ENCODE data around the gene FTCD.
A peak's percentile ranks its signal among the peaks of the same experiment; 100 is the strongest.
"Not testable (repeated sequence)": the region's sequence is repeated elsewhere in the genome, so short reads cannot be mapped to it uniquely, and the experiment has no call there.

Gene FTCD

DNA sequence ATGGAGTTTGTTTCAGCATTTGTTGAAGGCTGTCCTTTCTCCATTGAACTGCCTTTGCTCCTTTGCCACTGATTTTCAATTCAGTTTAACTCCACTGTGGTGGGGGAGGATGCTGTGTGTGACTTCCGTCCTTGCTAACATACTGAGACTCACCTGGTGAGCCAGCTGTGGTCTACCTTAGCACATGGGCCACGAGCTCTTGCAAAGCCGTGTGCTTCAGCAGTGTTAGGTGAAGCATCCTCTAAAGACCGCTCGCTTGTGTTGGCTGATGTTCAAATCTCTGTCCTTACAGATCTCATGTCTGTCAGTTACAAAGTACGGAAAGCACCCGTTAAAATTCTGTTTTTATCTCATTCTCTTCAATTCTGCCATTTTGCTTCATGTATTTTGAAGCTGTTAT, 32.4 kb upstream of the FTCD start:
- DNase-seq: no peak

DNA sequence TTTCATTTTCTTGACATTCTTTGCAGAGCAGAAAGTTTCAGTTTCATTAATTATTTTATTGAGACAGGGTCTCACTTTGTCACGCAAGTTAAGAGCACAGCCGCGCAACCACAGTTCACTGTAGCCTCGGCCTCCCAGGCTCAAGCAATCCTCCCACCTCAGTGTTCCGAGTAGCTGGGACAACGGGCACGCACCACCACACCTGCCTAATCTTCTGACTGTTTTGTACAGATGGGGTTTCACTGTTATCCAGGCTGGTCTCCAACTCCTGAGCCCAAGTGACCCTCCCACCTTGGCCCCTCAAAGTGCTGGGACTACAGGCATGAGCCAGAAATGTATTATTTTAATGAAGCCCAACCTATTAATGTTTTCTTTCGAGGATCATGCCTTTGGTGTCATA, 31.9 kb upstream of the FTCD start:
- no peak for DNase-seq

- peak; percentile 31 for DNase-seq
Observed at GRCh38 chr21:46185716-46186115, 30.3 kb upstream of the FTCD start.

DNA sequence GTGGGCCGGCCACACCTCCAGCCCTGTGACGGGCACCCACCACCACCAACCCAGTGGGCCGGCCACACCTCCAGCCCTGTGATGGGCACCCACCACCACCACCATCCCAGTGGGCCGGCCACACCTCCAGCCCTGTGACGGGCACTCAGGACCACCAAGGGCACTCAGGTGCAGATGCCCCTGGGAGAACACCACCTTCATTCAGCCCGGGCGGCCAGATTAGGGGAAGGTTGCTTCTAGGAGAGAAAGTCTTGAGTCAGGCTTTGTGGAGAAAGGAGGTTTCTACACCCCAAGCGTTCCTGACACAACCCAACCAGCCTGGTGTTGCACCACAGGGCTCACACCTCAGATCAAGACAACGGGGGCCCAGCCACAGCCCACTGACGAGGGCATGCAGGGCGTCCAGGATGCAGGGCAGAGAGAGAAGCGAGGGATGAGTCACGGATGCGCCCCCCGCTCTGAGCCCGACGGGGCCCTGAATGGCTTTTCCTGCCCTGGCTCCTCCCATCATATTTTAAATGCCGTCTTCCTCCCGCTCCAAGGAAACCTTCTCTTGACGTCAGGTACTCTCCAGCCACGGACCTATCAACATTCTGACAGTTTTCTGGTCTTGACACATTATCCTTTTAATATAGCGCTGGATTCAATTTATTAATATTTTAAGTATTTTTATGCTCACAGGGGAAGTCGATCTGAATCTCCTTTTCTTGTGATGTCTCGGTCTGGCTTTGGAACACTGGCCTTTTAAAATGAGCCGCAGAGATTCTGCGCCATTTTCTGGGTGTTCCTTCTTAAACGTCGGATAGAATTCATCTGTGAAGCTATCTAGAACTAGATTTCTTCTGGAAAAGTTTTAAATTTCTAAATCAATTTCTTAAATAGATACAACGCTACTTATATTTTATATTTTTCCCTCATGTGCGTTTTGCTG, 29.5 kb upstream of the FTCD start:
- DNase-seq: peak; percentile 86

- peak; percentile 54 for DNase-seq
Observed at GRCh38 chr21:46183910-46184624, 28.7 kb upstream of the FTCD start, which contains the start of gene SPATC1L. Gene SPATC1L (minus strand): TSS chr21:46184459. CDS start chr21:46182816, 1,643 bp downstream.

DNA sequence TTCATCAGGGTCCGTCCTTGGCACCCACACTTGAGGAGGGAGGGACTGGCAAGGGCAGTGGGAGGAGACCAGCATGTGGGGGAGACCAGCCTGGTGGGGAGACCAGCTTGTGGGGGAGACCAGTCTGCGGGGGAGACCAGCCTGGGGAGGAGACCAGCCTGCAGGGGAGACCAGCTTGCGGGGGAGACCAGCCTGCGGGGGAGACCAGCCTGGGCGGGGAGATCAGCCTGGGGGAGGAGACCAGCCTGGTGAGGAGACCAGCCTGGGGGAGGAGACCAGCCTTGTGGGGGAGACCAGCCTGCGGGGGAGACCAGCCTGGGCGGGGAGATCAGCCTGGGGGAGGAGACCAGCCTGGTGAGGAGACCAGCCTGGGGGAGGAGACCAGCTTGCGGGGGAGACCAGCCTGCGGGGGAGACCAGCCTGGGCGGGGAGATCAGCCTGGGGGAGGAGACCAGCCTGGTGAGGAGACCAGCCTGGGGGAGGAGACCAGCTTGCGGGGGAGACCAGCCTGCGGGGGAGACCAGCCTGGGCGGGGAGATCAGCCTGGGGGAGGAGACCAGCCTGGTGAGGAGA, 28.0 kb upstream of the FTCD start:
- peak; percentile 41 for DNase-seq

GRCh38 chr21:46182548-46183336, 27.4 kb upstream of the FTCD start:
- peak; percentile 42 for DNase-seq

DNA sequence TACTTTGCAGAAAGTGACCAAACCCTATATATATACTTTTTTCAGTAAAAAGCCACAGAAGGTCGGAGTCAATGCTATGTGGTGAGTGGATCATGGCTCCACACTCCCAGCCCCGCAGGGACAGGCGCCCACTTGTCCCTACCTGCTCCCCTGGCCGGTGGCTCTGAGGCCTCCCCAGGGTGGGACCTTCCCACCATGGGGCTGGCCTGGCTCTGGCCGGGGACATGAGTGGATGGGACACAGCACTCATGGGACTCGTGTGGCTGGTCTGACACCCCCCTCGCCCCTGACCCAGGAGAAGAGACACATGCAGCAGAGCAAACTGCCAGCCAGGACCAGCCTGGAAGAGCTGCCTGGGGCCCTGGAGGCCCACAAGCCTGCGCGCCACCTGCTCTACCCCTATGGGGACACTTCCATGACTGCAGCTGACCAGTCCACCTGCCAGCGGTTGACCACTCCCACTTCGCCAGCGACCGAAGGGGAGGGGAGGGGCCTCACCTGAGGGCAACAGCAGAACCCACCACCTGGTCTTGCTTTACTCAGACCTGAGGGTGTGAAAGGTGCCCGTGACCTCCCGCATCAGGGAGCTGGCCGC, 26.7 kb upstream of the FTCD start:
- peak; percentile 41 for DNase-seq

DNA sequence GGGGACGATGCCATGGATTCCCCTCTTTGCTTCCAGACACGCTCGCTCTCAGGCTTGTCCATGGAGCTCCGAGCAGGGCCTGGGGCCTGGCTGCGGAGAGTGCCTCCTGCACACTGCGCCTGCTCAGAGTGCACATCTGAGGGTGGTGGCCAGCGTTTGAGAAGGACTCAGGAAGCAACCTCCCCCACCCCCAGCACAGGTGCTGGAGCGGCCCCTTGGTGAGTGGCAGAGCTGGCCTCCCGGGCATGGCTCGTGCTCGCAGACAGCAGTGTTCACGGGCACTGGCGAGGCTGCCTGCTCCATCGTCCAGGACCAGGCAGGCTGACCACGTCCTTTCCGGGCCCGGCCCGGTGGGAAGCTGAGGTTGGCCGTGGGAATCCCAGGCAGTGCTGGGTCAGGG, 26.1 kb upstream of the FTCD start:
- no peak for DNase-seq

- DNase-seq: no peak
Observed at GRCh38 chr21:46180778-46181391, 25.5 kb upstream of the FTCD start.

DNA sequence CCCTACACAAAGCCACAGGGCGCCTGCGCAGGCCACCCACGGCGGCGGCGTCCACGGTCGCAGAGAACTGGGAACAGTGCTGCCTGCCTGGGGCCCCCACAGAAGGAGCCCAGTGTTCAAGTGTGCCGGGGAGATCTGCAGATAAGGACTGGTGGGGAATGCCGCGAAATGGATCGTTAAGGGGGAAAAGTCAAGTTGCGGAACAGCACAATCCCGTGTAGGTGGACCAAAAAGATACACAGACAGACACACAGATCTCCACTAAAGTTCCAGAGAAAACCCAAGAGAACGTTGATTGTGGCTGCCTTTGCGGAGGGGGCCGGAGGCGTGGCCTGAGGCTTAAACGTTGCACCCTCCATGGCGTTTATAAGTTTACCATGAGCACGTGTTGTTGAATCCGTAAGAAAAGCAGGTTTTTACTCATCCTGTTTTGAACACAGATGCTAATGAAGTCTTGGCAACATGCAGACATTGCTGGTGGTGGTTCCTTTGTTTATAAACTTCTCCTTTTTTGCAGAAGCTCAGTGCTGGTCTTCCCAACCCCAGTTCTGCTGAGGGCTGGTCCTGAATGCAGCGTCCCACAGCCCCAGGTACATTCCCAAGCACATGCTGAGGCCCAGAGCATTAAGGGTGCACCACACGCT, 24.8 kb upstream of the FTCD start:
- DNase-seq: peak; percentile 28

GRCh38 chr21:46179708-46180078, 24.3 kb upstream of the FTCD start:
- peak; percentile 36 for DNase-seq

DNA sequence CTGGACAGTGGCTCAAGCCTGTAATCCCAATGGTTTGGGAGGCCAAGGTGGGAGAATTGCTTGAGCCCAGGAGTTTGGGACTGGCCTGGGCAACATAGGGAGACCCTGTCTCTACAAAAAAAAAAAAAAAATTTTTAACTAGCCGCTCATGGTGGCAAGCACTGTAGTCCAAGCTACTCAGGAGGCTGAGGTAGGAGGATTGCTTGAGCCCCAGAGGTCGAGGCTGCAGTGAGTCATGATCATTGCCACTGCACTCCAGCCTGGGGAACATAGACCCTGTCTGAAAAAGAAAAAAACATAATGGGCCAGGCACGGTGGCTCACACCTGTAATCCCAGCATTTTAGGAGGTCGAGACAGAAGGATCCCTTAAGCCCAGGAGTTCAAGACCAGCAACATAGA, 23.6 kb upstream of the FTCD start:
- no peak for DNase-seq

GRCh38 chr21:46176443-46177129, 21.2 kb upstream of the FTCD start:
- not testable (repeated sequence) for DNase-seq

DNA sequence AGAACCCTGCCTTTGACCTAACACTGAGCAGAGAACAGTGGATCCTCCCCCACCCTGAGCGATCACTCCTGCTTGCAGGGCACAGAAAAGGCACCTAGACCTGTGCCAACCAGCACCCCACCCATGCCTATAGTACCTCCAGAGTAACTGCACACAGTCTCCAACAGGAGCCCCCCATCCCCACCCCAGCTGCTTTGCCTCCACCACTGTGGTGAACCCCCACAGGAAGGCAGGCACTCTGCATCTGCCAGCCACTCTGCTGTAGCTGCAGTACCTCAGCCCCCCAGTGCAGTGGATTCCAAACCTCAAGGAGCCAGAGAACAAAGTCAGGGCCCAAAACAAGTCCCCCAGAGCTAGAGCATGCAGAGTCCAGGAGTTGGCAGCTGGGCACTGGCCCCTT, 18.2 kb upstream of the FTCD start:
- DNase-seq: peak; percentile 24

- no peak for DNase-seq
Observed at GRCh38 chr21:46172863-46173528, 17.6 kb upstream of the FTCD start.

DNA sequence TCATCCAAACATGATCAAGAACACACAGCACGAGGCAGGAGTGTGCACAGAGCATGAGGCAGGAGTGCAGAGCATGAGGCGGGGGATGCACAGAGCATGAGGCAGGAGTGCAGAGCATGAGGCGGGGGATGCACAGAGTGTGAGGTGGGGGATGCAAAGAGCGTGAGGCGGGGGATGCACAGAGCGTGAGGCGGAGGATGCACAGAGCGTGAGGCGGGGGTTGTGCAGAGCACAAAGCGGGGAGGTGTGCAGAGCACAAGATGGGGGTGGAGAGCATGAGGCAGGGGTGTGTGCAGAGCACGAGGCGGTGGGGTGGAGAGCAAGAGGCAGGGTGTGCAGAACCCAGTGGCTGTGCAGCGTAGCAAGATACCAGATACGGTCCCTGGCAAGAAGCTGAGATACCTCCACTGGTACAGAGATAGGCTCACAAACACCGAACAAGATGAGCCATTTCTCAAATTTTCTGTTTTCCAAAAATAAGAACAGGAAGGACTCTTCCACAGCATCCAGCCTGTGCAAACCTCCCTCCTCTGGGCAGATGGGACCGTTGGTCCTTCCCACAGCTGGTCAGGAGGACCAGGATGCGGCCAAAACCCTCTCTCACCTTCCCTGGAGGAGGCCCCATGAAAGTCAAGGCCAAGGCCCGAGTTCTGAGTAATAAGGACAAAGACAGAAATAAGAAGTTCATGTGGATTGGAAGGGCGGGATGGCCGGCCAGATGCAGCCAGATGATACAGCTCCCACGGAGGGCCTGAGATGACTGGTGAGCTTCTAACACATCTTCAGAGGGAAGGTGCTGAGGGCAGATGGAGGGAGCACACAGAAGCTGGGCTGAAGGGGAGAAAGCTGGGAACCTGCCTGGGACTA, 16.9 kb upstream of the FTCD start:
- DNase-seq: peak; percentile 32

- DNase-seq: no peak
Observed at GRCh38 chr21:46171585-46171984, 16.2 kb upstream of the FTCD start.

Data from right forelimb (tissue), 1 donor.